ENCODE measurements around the gene WDR31.
A peak's percentile ranks its signal among the peaks of the same experiment; 100 is the strongest.

WDR31 gene

DNA sequence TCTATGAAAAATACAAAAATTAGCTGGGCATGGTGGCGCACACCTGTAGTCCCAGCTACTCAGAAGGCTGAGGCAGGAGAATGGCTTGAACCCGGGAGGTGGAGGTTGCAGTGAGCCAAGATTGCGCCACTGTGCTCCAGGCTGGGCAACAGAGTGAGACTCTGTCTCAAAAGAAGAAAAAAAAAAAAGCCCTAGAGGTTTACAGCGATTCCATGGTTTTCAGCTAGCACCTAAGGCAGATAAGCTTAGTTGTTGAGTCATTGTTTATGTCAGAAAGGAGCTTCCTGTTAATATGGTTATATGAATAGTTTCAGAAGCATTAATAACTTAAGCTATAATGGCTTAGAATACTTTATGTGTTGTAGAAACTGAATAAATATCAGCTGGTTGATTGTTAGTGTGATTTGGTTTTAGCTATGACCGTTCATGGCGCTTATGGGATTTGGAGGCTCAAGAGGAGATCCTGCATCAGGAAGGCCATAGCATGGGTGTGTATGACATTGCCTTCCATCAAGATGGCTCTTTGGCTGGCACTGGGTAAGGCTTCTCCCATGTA lies 49.9 kb downstream of the WDR31 start:
- DNase-seq, result no peak

- no peak for DNase-seq
Measured at GRCh38 chr9:113289091-113289490, 51.0 kb downstream of the WDR31 start.

DNA sequence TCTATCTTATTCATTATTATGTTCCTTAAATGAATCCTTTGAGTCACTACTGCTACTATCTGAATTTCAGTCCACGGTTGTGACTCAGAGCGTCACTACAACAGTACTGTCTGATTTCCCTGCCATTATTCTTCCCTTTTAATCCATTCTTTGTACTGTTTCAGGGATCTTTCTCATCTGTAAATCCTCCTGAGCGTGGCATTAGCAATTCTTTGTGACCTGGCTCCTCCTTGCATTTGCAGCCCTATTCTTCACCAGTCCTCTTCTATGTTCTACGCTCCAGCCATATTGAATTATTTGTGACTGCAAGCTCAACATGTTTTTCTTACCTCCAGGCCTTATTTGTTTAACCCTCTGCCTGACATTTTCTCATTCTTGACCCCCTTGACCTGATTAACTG lies 58.7 kb downstream of the WDR31 start:
- no peak for DNase-seq

- DNase-seq, result no peak
Measured at GRCh38 chr9:113278840-113279239, 61.2 kb downstream of the WDR31 start.

GRCh38 chr9:113275157-113276131 lies 64.6 kb downstream of the WDR31 start, which contains the start of the genes CDC26 and PRPF4:
TSS of gene CDC26 (minus strand) at chr9:113275572. CDS start at chr9:113272507, 3,065 bp downstream.
TSS of gene PRPF4 (plus strand) at chr9:113275658. CDS start at chr9:113275744, 86 bp downstream.
- peak; percentile 98 for DNase-seq

DNA sequence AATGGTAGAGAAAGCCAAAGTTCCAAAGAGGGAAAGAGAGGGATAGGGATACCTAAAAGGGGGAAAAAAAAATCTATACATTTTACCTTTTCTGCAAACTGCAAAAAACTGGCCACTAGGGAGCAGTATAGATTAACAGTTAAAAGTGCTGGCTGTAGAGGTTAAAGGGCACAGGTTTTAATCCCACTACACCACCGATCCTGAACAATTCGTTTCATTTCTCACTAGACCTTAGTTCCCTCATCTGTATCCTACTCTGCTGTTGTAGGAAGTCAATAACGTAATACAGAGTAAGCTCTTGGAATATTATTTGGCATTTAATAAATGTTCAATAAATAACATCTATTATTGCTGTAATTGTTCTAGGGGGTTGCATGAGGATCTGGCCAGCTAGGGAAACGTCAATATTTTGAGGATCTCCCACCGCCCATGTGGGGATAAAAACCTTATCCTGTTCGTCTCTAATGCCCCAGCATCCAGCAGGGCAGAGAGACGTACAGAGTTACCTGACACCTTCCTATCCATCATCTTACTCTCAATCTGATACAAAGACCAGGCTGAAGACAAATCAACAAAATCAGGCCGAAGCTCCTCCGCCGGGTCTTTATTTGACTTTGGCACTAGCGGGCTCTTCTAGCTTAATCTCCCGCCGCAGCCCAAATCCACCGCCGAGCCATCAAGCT lies 65.5 kb downstream of the WDR31 start:
- peak; percentile 77 for DNase-seq

DNA sequence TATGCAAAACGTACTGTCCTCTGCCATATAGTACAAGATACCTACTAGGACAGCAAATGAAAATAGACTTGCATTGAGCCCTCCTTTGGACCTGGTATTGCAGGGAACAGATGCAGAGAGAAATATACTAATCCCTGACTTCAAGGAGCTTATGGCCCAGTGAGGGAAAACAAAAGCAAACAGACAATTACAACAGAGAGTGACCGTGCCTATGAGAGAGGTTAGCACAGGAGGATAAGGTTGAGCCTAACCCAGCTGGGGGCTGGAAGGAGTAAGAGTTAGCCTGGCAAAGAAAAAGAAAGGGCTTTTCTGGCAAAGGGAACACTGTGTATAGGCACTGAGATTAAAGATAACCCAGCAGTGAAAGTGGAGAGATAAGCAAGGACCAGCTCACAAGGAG lies 70.2 kb downstream of the WDR31 start:
- no peak for DNase-seq

DNA sequence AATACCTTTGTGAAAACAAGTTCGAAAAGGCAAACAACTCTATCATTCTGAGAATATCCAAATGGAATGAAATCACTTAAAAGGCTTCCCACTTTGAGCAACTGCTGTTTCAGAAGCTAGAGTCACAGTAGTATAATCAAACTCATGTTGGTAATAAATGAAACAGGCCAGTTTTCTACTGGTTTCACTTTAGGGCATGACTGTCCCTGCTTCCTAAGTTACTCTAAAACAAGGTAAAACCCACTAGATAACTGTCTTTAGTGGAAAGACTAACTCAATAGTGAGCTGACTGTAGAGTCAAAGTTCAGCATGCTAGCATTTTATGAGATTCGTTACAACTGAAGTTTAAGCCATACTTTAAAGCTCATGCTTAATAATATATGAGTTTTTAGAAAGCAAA lies 70.7 kb downstream of the WDR31 start:
- DNase-seq, result peak; percentile 34

- DNase-seq, result no peak
Measured at GRCh38 chr9:113267911-113268566, 72.0 kb downstream of the WDR31 start.

- no peak for DNase-seq
Measured at GRCh38 chr9:113266174-113266573, 73.9 kb downstream of the WDR31 start.
